GM18505 (cell line): ENCODE results near the gene KLHL29.

ENCODE experiments used
- ATAC-seq: cut with Tn5 transposase; IDR thresholded peaks from one replicate; pipeline ENCODE4 v1.9.1; 2021; ENCODE audit not compliant: unreplicated experiment
- POLR2A ChIP-seq: IDR thresholded peaks from 4 replicates; pipeline ENCODE4 v1.6.1; 2011; ENCODE audit warnings: borderline replicate concordance; ENCODE audit not compliant: insufficient read depth, insufficient read length; ENCODE audit errors: extremely low read depth

Gene KLHL29

GRCh38 chr2:23482188-23482587, 97.2 kb downstream of the KLHL29 start:
- no peak for TF ChIP-seq POLR2A
- ATAC-seq, result no peak

- no peak for TF ChIP-seq POLR2A
- ATAC-seq, result no peak
These were observed 97.6 kb downstream of the KLHL29 start for GRCh38 chr2:23482607-23483006.

GRCh38 chr2:23483791-23484190, 98.8 kb downstream of the KLHL29 start:
- TF ChIP-seq POLR2A, result no peak

GRCh38 chr2:23484275-23484674, 99.3 kb downstream of the KLHL29 start:
- ATAC-seq, result no peak
- TF ChIP-seq POLR2A, result no peak

More at GRCh38 chr2:23483791-23484190, 98.8 kb downstream of the KLHL29 start:
- ATAC-seq, result no peak

- ATAC-seq, result no peak
- TF ChIP-seq POLR2A, result no peak
These were observed 99.8 kb downstream of the KLHL29 start for GRCh38 chr2:23484767-23485166.

GRCh38 chr2:23485261-23485660, 100.3 kb downstream of the KLHL29 start:
- ATAC-seq, result no peak
- no peak for TF ChIP-seq POLR2A

GRCh38 chr2:23485841-23486683, 101.1 kb downstream of the KLHL29 start:
- TF ChIP-seq POLR2A, result no peak
- no peak for ATAC-seq

GRCh38 chr2:23486684-23487075, 101.7 kb downstream of the KLHL29 start:
- ATAC-seq, result no peak
- TF ChIP-seq POLR2A, result no peak

GRCh38 chr2:23487735-23488492, 102.9 kb downstream of the KLHL29 start:
- no peak for TF ChIP-seq POLR2A
- ATAC-seq, result no peak

GRCh38 chr2:23488584-23488983, 103.6 kb downstream of the KLHL29 start:
- no peak for TF ChIP-seq POLR2A
- ATAC-seq, result no peak

GRCh38 chr2:23489471-23490322, 104.7 kb downstream of the KLHL29 start:
- ATAC-seq, result no peak
- no peak for TF ChIP-seq POLR2A

- ATAC-seq, result no peak
- TF ChIP-seq POLR2A, result no peak
These were observed 106.8 kb downstream of the KLHL29 start for GRCh38 chr2:23491591-23492336.
